ENCODE results near the gene MYO5C. TPM values are rescaled to one million over a fixed set of nuclear protein-coding genes. Genes with fewer than 3 reads are reported as not detected.
"Not testable (repeated sequence)": the region's sequence is repeated elsewhere in the genome, so short reads cannot be mapped to it uniquely, and the experiment has no call there.

Gene MYO5C
- total RNA-seq, 1 donor from 2014 or later = 2.1 TPM

GRCh38 chr15:52255008-52255407 lies 40.6 kb downstream of the MYO5C start:
- intact Hi-C loops (cut with micrococcal nuclease) = no loop called here
- ATAC-seq (no peak), DNase-seq (no peak)

DNA sequence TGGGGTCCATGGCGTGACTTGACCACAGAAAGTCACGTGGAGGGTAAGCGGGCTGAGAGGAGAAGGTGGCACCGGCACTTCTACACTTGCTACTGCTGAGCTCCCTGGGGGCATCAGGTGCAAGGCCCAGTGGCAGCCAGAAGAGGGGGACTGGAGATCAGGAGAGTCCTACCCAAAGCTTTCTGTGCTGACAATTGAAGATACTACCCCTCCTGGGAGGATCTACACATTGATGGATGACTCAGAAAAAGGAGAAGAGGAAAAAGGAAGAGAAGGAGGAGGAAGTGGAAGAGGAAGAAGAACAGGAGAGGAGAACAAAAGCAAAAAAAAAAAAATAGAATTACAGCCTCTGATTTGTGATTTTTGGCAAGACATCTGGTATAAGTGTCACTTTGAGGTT lies 41.2 kb downstream of the MYO5C start:
- intact Hi-C loops (cut with micrococcal nuclease) = no loop called here
- DNase-seq = no peak
- ATAC-seq = no peak

DNA sequence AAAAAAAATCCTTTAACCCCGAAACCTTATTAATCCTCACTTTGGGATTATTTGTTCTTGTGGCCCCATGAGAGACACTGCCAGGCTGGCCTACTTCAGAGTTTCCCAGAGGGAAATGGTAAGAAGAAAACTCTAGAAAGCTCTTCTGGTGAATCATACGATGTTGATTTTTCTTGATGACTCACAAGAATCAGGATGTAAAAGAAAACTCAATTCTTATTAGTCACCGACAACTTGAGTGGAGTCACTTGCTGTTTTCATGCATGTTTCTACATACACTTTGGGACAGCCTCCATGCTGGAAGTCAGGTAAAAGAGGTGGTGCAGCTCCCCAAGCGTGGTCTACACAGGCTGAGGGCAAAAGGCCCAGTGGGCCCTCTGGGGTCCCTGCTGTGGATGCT lies 42.8 kb downstream of the MYO5C start:
- intact Hi-C loops (cut with micrococcal nuclease) = no loop called here
- ATAC-seq (no peak), DNase-seq (no peak)

DNA sequence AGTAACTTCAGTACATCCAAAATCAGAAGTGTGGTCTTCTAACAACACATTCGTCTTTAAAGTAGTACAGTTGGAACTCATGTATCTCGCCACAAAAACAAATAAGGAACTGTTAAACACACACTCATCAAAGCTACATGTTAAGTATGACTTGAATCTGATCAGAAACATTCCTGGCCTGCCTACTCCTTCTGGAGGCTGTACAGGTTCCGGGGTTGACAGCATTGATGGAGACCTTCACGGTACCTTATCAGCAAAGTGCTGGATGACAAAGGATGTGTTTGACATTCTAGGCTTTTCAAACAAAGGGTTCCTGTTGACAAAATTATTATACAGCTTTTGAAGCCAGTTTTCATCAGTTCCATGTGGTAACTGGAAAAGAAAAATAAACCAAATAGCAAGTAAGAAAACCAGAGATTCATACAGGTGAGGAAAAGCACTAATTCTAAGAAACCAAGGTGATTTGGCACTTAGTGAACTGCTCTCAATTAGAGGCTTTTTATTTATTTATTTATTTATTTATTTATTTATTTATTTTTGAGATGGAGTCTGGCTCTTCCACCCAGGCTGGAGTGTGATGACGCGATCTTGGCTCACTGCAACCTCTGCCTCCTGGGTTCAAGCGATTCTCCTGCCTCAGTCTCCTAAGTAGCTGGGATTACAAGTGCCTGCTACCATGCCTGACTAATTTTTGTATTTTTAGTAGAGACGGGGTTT lies 44.3 kb downstream of the MYO5C start:
- no peak for DNase-seq
- no peak for ATAC-seq
- intact Hi-C loops (cut with micrococcal nuclease) = no loop called here

- intact Hi-C loops (cut with micrococcal nuclease) = no loop called here
- no peak for DNase-seq
- no peak for ATAC-seq
Observed at GRCh38 chr15:52247461-52247860, 48.1 kb downstream of the MYO5C start.

DNA sequence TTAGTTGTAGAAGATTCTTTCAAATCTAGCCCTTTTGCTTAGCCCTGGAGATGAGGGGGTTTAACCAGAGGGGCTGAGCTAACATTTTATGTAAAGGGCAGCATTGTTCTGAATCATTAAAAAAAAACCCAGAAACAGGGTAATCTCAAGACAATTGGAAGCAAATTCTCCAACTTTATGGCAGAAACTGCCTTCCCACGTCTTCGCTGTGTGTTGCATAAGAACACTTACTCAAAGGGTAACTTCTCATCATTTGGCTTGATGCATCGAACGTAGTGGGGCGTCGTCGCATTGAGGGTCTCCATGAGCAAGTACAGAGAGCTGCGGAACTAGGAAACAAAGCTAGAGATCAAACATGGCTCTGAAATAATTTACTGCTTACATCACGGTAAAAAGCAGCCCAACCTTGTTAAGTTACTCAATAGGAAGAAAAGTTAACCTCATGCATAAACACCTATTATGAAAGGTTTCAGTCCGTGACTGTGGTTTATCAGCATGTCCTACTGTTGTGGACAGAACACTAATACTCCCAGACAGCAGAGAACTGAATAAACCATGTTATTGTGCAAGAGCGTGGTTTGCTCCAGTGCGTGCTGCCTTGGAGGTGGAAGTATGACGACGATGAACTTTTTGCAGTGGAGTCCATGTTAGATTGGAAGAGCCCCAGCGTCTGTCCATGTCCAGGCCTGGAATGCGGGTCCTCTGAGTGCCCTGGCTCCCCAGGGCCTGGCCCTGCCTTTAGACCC lies 48.7 kb downstream of the MYO5C start:
- ATAC-seq = no peak
- intact Hi-C loops (cut with micrococcal nuclease) = no loop called here

DNA sequence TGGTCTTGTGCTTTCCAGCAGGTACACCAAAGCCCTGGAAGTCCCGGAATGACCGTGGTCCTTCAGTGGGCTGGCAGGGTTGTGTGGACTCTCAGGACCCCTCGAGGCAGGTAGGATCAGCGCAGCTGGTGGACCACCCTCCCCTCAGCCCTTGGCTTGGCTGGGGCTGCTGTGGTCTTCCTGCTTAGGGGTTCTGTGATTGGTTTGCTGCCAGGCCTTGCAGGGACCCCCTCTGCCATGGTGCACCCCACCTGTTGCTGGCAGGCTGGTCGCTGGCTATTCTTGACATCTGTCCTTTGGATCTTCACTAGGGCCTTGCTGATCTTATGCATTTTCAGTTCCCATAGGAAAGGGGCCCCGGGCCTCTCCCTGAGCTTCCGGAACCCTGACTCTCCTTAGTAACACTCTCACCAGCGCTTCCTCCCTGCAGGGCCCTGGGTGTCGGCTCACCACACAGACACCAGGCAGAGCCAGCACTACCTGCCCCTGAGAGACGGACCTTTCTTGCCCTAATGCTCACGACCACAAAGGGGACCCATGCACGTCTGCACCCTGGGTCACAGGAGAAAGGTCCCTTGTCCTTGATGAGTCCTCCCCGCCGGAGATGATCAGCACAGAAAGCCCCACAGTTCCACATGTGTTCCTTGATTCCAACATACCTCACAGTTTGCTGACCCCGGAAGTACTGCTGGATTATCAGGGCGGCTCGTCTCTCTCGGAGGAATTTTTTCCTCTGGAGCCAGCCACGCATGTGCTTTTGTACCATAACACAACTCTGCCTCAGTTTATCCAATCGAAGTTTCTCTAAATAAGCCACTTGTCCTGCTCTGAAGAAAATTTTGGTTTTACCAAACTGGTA lies 51.7 kb downstream of the MYO5C start:
- ATAC-seq (no peak), DNase-seq (no peak)
- intact Hi-C loops (cut with micrococcal nuclease) = no loop called here

More for the DNA sequence above, 48.7 kb downstream of the MYO5C start:
- no peak for DNase-seq

- intact Hi-C loops (cut with micrococcal nuclease) = no loop called here
- no peak for DNase-seq
- ATAC-seq = no peak
Observed at GRCh38 chr15:52243286-52243685, 52.3 kb downstream of the MYO5C start.

DNA sequence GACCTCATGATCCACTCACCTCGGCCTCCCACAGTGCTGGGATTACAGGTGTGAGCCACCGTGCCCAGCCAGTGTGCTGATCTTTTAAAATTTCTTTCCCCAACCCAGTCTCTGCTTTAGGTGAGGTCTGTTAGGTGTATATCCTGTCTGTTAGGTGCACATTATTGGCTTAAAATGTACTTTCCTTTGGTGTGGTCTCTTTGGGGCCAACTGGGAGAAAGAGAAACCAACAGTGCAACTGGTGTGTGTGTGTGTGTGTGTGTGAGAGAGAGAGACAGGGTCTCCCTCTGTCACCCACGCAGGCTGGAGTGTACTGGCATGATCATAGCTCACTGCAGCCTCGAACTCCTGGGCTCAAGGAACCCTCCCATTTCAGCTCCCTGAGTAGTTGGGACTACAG lies 54.1 kb downstream of the MYO5C start:
- DNase-seq = no peak
- ATAC-seq = no peak
- intact Hi-C loops (cut with micrococcal nuclease) = no loop called here

GRCh38 chr15:52240166-52240565 lies 55.4 kb downstream of the MYO5C start:
- intact Hi-C loops (cut with micrococcal nuclease) = no loop called here
- DNase-seq (no peak), ATAC-seq (no peak)

GRCh38 chr15:52238989-52239525 lies 56.5 kb downstream of the MYO5C start:
- ATAC-seq; intact Hi-C loops (cut with micrococcal nuclease); DNase-seq: not testable (repeated sequence)

DNA sequence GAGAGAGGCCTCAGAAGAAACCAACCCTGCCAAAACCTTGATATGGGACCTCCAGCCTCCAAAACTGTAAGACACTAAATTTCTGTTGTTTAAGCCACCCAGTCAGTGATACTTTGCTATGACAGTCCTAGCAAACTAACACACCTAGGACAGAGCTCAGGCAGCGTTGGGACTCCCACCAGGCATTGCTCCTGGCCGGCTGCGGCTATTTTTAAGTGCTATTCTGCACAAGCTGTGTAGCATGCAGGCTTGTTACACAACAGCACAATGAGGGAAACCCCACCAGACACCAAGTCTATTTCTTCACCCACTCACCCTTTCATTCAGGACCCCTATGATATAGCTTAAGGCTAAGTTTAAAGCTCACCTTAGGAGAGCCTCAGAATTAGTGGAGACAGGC lies 57.5 kb downstream of the MYO5C start:
- intact Hi-C loops (cut with micrococcal nuclease) = no loop called here
- no peak for DNase-seq
- ATAC-seq = peak; percentile 69

GRCh38 chr15:52236013-52236412 lies 59.6 kb downstream of the MYO5C start:
- no peak for DNase-seq
- intact Hi-C loops (cut with micrococcal nuclease) = no loop called here
- peak; percentile 53 for ATAC-seq

DNA sequence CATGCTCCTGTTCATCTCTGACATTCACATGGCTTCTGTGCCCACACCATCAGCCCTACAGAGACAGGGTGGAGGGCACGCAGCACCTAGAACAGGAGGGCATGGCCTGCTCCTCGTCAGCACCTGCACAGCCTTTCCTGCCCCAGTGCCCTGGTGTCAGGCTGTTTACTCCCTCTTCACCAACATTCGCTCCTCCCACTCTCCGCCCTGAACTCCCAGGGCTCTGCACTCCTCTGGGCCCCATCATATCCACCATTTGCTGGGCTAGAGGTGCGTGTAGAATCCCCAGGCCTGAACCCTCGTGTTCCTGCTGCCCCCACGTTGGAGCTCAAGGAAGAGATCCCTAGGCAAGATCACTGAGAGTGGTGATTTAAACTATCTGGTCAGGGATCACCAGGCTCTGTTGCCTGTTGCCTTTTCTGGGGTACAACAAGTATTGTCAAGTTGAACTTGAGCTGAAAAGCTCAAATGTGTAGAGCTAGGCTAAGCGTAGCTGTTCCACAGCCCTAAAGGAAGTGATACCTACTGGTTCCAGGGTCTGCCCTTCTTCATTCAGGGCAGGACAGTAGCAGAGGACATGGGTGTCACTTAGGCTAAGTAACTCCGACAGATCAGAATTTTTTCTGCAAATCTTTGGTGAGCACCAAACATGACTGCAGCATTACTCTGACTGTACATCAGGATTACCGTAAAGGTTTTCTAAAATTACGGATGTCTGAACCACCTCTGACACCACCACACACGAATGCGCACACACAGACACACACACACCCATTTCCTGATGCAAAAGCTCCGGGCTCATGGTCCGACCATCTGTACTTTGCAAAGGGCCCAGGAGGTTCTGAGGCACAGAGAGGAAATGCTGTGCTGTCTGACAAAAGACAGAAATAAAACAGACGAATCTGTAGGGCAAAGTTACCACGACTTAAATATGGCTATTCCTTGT lies 60.7 kb downstream of the MYO5C start:
- DNase-seq (no peak), ATAC-seq (no peak)
- intact Hi-C loops (cut with micrococcal nuclease) = no loop called here

DNA sequence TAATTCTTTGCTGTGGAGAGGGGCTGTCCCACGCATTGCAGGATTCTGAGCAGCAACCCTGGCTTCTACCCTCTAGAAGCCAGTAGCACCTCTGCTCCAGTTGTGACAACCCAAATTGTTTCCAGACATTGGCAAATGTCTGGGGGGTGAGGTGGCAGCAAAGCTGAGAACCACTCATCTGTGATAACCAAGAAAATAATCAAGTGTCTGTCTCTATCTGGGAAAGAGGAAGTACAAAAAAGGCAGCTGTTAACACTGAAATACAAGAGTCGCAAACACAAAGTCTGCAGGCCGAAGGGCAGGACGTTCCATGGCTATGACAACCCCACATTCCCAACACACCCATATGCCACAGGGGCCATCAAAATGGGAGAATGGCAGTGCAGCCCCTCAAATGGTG lies 62.2 kb downstream of the MYO5C start:
- no peak for ATAC-seq

DNA sequence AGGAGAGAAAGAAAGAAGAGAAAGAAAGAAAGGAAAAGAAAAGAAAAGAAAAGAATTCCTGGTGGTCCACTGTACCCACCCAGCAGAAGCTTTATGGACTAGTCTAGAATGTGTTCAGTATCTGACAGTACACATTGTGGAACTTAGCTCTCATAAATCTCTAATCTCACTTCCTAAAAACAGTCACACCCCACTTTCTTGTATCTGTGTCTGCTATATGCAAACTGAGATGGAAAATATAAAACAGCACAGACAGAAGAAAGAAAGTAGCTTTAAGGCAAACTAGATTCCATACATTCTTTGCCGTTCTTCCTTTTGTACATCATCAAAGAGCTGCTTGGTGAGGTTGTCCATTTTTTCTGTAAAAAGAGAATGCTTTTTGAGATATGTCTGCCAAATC lies 63.3 kb downstream of the MYO5C start:
- intact Hi-C loops (cut with micrococcal nuclease) = no loop called here
- DNase-seq (no peak), ATAC-seq (no peak)

More for the DNA sequence above, 62.2 kb downstream of the MYO5C start:
- intact Hi-C loops (cut with micrococcal nuclease) = no loop called here
- DNase-seq = no peak

DNA sequence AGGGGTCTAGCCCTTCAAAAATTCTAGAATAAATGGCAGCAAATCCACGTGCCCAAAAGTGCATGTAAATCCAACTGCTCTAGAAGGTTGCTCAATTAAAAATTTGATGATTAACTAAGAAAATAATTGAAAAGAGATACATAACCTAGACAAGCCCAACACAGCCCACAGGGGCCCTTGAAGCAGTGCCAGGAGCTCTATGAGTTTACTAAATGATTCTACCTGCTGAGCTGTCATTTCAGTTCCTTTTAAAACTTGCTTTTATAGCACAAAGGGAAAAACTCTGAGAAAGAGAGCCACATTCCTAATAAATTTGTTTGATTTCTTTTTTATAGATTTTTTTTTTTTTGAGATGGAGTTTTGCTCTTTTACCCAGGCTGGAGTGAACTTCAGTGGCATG lies 65.5 kb downstream of the MYO5C start:
- DNase-seq = no peak
- no peak for ATAC-seq
- intact Hi-C loops (cut with micrococcal nuclease) = no loop called here

- intact Hi-C loops (cut with micrococcal nuclease) = loop anchor here (5.0 kb wide), 1 partner anchor 47 kb away; no protein-coding TSS in a partner anchor
- DNase-seq (no peak), ATAC-seq (no peak)
Observed at GRCh38 chr15:52228921-52229320, 66.7 kb downstream of the MYO5C start.

All from left ventricle myocardium superior (tissue), 1 donor.